ENCODE measurements around the gene PFDN6.

GRCh38 chr6:33314943-33315792, 25.8 kb downstream of the PFDN6 start:
- TF ChIP-seq CTCF (IDR thresholded peaks at IDR 0.05) (no peak), POLR2A (IDR thresholded peaks at IDR 0.05) (no peak)

All from right lobe of liver (tissue), 4 donors.